GM23248 (cell line): ENCODE measurements around the gene CEACAM21. TPM values are rescaled to one million over a fixed set of nuclear protein-coding genes. Genes with fewer than 3 reads are reported as not detected.

Source experiments
- DNase-seq: peaks from one replicate; pipeline ENCODE4 v3.0.0-alpha.2; 2015
- H2AFZ ChIP-seq: fragments of 200-600 bp; sonication (generic); 2 replicates; pipeline ENCODE4 v1.6.1; 2016; ENCODE audit warnings: antibody characterized with exemption
- H3F3A ChIP-seq: fragments of 200-600 bp; sonication (generic); 2 replicates; pipeline ENCODE4 v1.6.1; 2016; ENCODE audit warnings: mild to moderate bottlenecking, antibody characterized with exemption, mixed run types; ENCODE audit not compliant: insufficient read depth
- H3K27ac ChIP-seq: fragments of 200-600 bp; sonication (generic); 2 replicates; pipeline ENCODE4 v1.5.1; 2016; ENCODE audit warnings: mild to moderate bottlenecking
- H3K27me3 ChIP-seq: fragments of 200-600 bp; sonication (generic); replicated peaks from 2 replicates; pipeline ENCODE4 v1.6.1; 2016; ENCODE audit warnings: mild to moderate bottlenecking; ENCODE audit not compliant: insufficient read depth
- H3K36me3 ChIP-seq: fragments of 200-600 bp; sonication (generic); 2 replicates; pipeline ENCODE4 v1.6.1; 2016; ENCODE audit warnings: low read depth, mild to moderate bottlenecking
- H3K4me1 ChIP-seq: fragments of 200-600 bp; sonication (generic); 2 replicates; pipeline ENCODE4 v1.6.1; 2016; ENCODE audit warnings: mild to moderate bottlenecking; ENCODE audit not compliant: insufficient read depth
- H3K4me2 ChIP-seq: fragments of 200-600 bp; sonication (generic); one replicate; pipeline ENCODE4 v1.6.1; 2016; ENCODE audit warnings: mild to moderate bottlenecking; ENCODE audit not compliant: unreplicated experiment
- H3K4me3 ChIP-seq: fragments of 200-600 bp; sonication (generic); 2 replicates; pipeline ENCODE4 v1.5.1; 2016; ENCODE audit warnings: mild to moderate bottlenecking
- H3K79me2 ChIP-seq: fragments of 200-600 bp; sonication (generic); 2 replicates; pipeline ENCODE4 v1.6.1; 2016; ENCODE audit warnings: mild to moderate bottlenecking; ENCODE audit not compliant: insufficient read depth
- H3K9ac ChIP-seq: fragments of 200-600 bp; sonication (generic); 2 replicates; pipeline ENCODE4 v1.6.1; 2016; ENCODE audit warnings: mild to moderate bottlenecking
- H3K9me2 ChIP-seq: fragments of 200-600 bp; sonication (generic); 2 replicates; pipeline ENCODE4 v1.6.1; 2016; ENCODE audit warnings: mixed run types, mild to moderate bottlenecking, moderate library complexity; ENCODE audit not compliant: insufficient read depth
- H3K9me3 ChIP-seq: fragments of 200-600 bp; sonication (generic); one replicate; pipeline ENCODE4 v1.6.1; 2017; ENCODE audit warnings: low read depth
- H4K20me1 ChIP-seq: fragments of 200-600 bp; sonication (generic); 2 replicates; pipeline ENCODE4 v1.6.0; 2016; ENCODE audit not compliant: insufficient read depth
- EZH2 ChIP-seq: fragments of 200-600 bp; sonication (generic); IDR thresholded peaks from 2 replicates; pipeline ENCODE4 v1.6.1; 2018; ENCODE audit warnings: antibody characterized with exemption, mild to moderate bottlenecking; ENCODE audit not compliant: insufficient read depth, poor library complexity, severe bottlenecking
- EZH2phosphoT487 ChIP-seq: fragments of 200-600 bp; sonication (generic); IDR thresholded peaks from 2 replicates; pipeline ENCODE4 v1.6.1; 2018; ENCODE audit warnings: antibody characterized with exemption, moderate library complexity, mild to moderate bottlenecking, low read depth; ENCODE audit not compliant: insufficient read depth
- WGBS, 2 experiments: methylation state at CpG; one replicate each; pipeline ENCODE4 v1.1.6; 2015 to 2017; ENCODE audit warnings: low lambda C conversion rate in 2 of 2, low coverage in 1 of 2; ENCODE audit errors: missing lambda C conversion rate in 2 of 2; 5-methylcytosine and 5-hydroxymethylcytosine counted together
- in situ Hi-C: fragments of 300-500 bp; cut with MboI; formaldehyde crosslinking; loops from 2 replicates; pipeline ENCODE4 v1.15.0; 2020
- polyA plus RNA-seq: library from polyadenylated mRNA; unstranded; fragments of >200 nt; fragmentation: Nextera tagmentation; extraction: Ambion mirVana; gene quantifications from 2 replicates; pipeline ENCODE4 v1.2.1, GENCODE V29; 2016
- total RNA-seq: library from RNA; depleted of rRNA; stranded (reverse); fragments of >200 nt; shearing (Covaris generic); gene quantifications from 2 replicates; pipeline ENCODE4 v1.2.3, GENCODE V29; 2014

Gene CEACAM21
- total and polyA plus RNA-seq, 2 experiments from 2014 or later, result not detected

GRCh38 chr19:41584260-41584810 lies 8.4 kb downstream of the CEACAM21 start:
- H3K9me2 ChIP-seq, result no peaks in the 10 kb centered on the region
- no peak for DNase-seq
- no peaks in the 10 kb centered on the region for H3K4me1 ChIP-seq
- no peak overlapping the region for H3K4me3 ChIP-seq
- WGBS, 2 experiments, result 18 to 20% methylated on average over 6 of the region's 6 CpGs
- H3K9ac ChIP-seq, result no peak overlapping the region
- H3K27me3 ChIP-seq, result no peaks in the 10 kb centered on the region
- no peaks in the 10 kb centered on the region for H3K9me3 ChIP-seq
- in situ Hi-C loops, result no loop called here
- H3F3A ChIP-seq, result no peaks in the 10 kb centered on the region
- H3K79me2 ChIP-seq, result no peaks in the 10 kb centered on the region
- H3K4me2 ChIP-seq, result no peak overlapping the region
- H2AFZ ChIP-seq, result no peak overlapping the region
- no peaks in the 10 kb centered on the region for H4K20me1 ChIP-seq
- H3K27ac ChIP-seq, result no peak overlapping the region
- no peaks in the 10 kb centered on the region for H3K36me3 ChIP-seq
- TF ChIP-seq EZH2phosphoT487, result no peak
- no peak for TF ChIP-seq EZH2

GRCh38 chr19:41584931-41585330 lies 9.0 kb downstream of the CEACAM21 start:
- DNase-seq, result no peak
- Histone ChIP-seq H3K79me2 (no peaks in the 10 kb centered on the region), H3K9me3 (no peaks in the 10 kb centered on the region), H3F3A (no peaks in the 10 kb centered on the region), H3K9me2 (no peaks in the 10 kb centered on the region), H3K27me3 (no peaks in the 10 kb centered on the region), H3K36me3 (no peaks in the 10 kb centered on the region), H4K20me1 (no peaks in the 10 kb centered on the region), H2AFZ (no peak overlapping the region), H3K27ac (no peak overlapping the region), H3K4me1 (no peaks in the 10 kb centered on the region), H3K4me2 (no peak overlapping the region), H3K9ac (no peak overlapping the region), H3K4me3 (no peak overlapping the region)
- in situ Hi-C loops, result no loop called here
- TF ChIP-seq EZH2phosphoT487, result no peak
- TF ChIP-seq EZH2, result no peak
- 33 to 60% methylated on average over 1 of the region's 1 CpG for WGBS, 2 experiments

- Histone ChIP-seq H3F3A (no peaks in the 10 kb centered on the region), H3K9ac (no peak overlapping the region), H3K4me3 (no peak overlapping the region), H2AFZ (no peak overlapping the region), H3K4me1 (no peaks in the 10 kb centered on the region), H3K79me2 (no peaks in the 10 kb centered on the region), H3K9me2 (no peaks in the 10 kb centered on the region), H3K27ac (no peak overlapping the region), H3K27me3 (no peaks in the 10 kb centered on the region), H3K36me3 (no peaks in the 10 kb centered on the region), H3K4me2 (no peak overlapping the region), H4K20me1 (no peaks in the 10 kb centered on the region), H3K9me3 (no peaks in the 10 kb centered on the region)
- no peak for TF ChIP-seq EZH2
- no peak for TF ChIP-seq EZH2phosphoT487
- no peak for DNase-seq
- in situ Hi-C loops, result no loop called here
These were observed 10.1 kb downstream of the CEACAM21 start for GRCh38 chr19:41586064-41586463.

GRCh38 chr19:41587101-41587837 lies 11.3 kb downstream of the CEACAM21 start:
- no peaks in the 10 kb centered on the region for H3K36me3 ChIP-seq
- no peaks in the 10 kb centered on the region for H4K20me1 ChIP-seq
- WGBS, 2 experiments, result 8 to 24% methylated on average over 9 of the region's 9 CpGs
- no peaks in the 10 kb centered on the region for H3K4me1 ChIP-seq
- in situ Hi-C loops, result no loop called here
- no peaks in the 10 kb centered on the region for H3K9me2 ChIP-seq
- H3K4me3 ChIP-seq, result no peak overlapping the region
- no peaks in the 10 kb centered on the region for H3K27me3 ChIP-seq
- no peak overlapping the region for H2AFZ ChIP-seq
- H3K9me3 ChIP-seq, result no peaks in the 10 kb centered on the region
- TF ChIP-seq EZH2phosphoT487 (no peak), EZH2 (no peak)
- H3K9ac ChIP-seq, result no peak overlapping the region
- no peak overlapping the region for H3K27ac ChIP-seq
- no peaks in the 10 kb centered on the region for H3F3A ChIP-seq
- DNase-seq, result no peak
- H3K79me2 ChIP-seq, result no peaks in the 10 kb centered on the region
- H3K4me2 ChIP-seq, result no peak overlapping the region
